Left renal pelvis (tissue), 4 donors: ENCODE results near the gene ATG16L1. TPM values are rescaled to one million over a fixed set of nuclear protein-coding genes. Genes with fewer than 3 reads are reported as not detected.

Experiments used
- DNase-seq, 4 donors: peaks; one replicate each; pipeline ENCODE4 v3.0.0-alpha.2; 2013; ENCODE audit warnings: low read depth in 4 of 4, low spot score in 3 of 4
- polyA plus RNA-seq, 4 donors: library from polyadenylated mRNA; unstranded; fragments of 120-200 nt; gene quantifications; one replicate each; pipeline ENCODE4 v1.2.1, GENCODE V29; 2013; ENCODE audit not compliant: insufficient read length in 4 of 4

Gene ATG16L1
- polyA plus RNA-seq: 10 to 100 TPM; 17.0 to 25.5 (median 23.1) TPM

- DNase-seq: peak; percentile 86 to 93 (median 88)
These were observed at the start of gene ATG16L1 for GRCh38 chr2:233251306-233252116. Gene ATG16L1, plus strand, starts transcription at chr2:233251673. Its CDS starts 155 bp downstream, at chr2:233251828.

- DNase-seq: no peak
These were observed 48.9 kb upstream of the ATG16L1 start for GRCh38 chr2:233202531-233202944.

- DNase-seq: no peak
These were observed 48.4 kb upstream of the ATG16L1 start for GRCh38 chr2:233203060-233203459.

GRCh38 chr2:233204286-233204936, 47.1 kb upstream of the ATG16L1 start:
- DNase-seq: no peak

GRCh38 chr2:233208382-233209116, 42.9 kb upstream of the ATG16L1 start:
- DNase-seq: no peak

GRCh38 chr2:233209117-233209532, 42.3 kb upstream of the ATG16L1 start:
- no peak for DNase-seq

GRCh38 chr2:233209533-233210171, 41.8 kb upstream of the ATG16L1 start:
- DNase-seq: no peak

GRCh38 chr2:233210281-233210680, 41.2 kb upstream of the ATG16L1 start:
- DNase-seq: no peak

GRCh38 chr2:233210843-233211547, 40.5 kb upstream of the ATG16L1 start:
- DNase-seq: no peak

GRCh38 chr2:233211548-233211895, 40.0 kb upstream of the ATG16L1 start:
- no peak for DNase-seq

GRCh38 chr2:233213011-233213410, 38.5 kb upstream of the ATG16L1 start:
- DNase-seq: no peak

GRCh38 chr2:233213975-233214374, 37.5 kb upstream of the ATG16L1 start:
- DNase-seq: no peak

GRCh38 chr2:233217892-233218377, 33.5 kb upstream of the ATG16L1 start:
- no peak for DNase-seq

GRCh38 chr2:233218836-233219235, 32.6 kb upstream of the ATG16L1 start:
- no peak for DNase-seq

GRCh38 chr2:233219848-233220247, 31.6 kb upstream of the ATG16L1 start:
- no peak for DNase-seq

GRCh38 chr2:233221378-233222063, 30.0 kb upstream of the ATG16L1 start:
- DNase-seq: no peak

GRCh38 chr2:233223059-233223894, 28.2 kb upstream of the ATG16L1 start:
- no peak for DNase-seq

- DNase-seq: no peak
These were observed 26.0 kb upstream of the ATG16L1 start for GRCh38 chr2:233225230-233226068.
